NCI-H2171 treated with DMSO at 0.1 percent for 48 hours (cell line): Measurements from ENCODE around the gene GOLT1B.

Experiments
- DNase-seq: peaks from one replicate; lab custom pipeline; 2025; lab: John Stamatoyannopoulos, UW

Gene GOLT1B

GRCh38 chr12:21523148-21523547 is 21.6 kb downstream of the GOLT1B start:
- DNase-seq, result no peak

GRCh38 chr12:21526053-21526452 is 24.5 kb downstream of the GOLT1B start, which contains the start of gene SPX:
Gene SPX, plus strand, starts transcription at chr12:21526296. Its CDS starts 177 bp downstream, at chr12:21526473.
- peak; percentile 82 for DNase-seq

- DNase-seq, result peak; percentile 85
These were observed 25.2 kb downstream of the GOLT1B start for GRCh38 chr12:21526721-21527345.

- DNase-seq, result peak; percentile 97
These were observed 26.0 kb downstream of the GOLT1B start for GRCh38 chr12:21527451-21528180.

GRCh38 chr12:21528953-21529352 is 27.4 kb downstream of the GOLT1B start:
- DNase-seq, result peak; percentile 74

GRCh38 chr12:21529456-21529855 is 27.9 kb downstream of the GOLT1B start:
- no peak for DNase-seq

- DNase-seq, result no peak
These were observed 36.6 kb downstream of the GOLT1B start for GRCh38 chr12:21538061-21538653.

- DNase-seq, result no peak
These were observed 38.2 kb downstream of the GOLT1B start for GRCh38 chr12:21539797-21540196.

- DNase-seq, result no peak
These were observed 40.2 kb downstream of the GOLT1B start for GRCh38 chr12:21541773-21542172.

GRCh38 chr12:21542403-21542802 is 40.8 kb downstream of the GOLT1B start:
- DNase-seq, result no peak

GRCh38 chr12:21543151-21543550 is 41.6 kb downstream of the GOLT1B start:
- DNase-seq, result no peak

- no peak for DNase-seq
These were observed 44.0 kb downstream of the GOLT1B start for GRCh38 chr12:21545557-21545956.

GRCh38 chr12:21546716-21547115 is 45.1 kb downstream of the GOLT1B start:
- no peak for DNase-seq

- no peak for DNase-seq
These were observed 45.8 kb downstream of the GOLT1B start for GRCh38 chr12:21547437-21547836.

GRCh38 chr12:21551841-21552465 is 50.4 kb downstream of the GOLT1B start:
- DNase-seq, result peak; percentile 62

- no peak for DNase-seq
These were observed 51.2 kb downstream of the GOLT1B start for GRCh38 chr12:21552635-21553328.

- DNase-seq, result no peak
These were observed 51.7 kb downstream of the GOLT1B start for GRCh38 chr12:21553329-21553675.

- no peak for DNase-seq
These were observed 56.6 kb downstream of the GOLT1B start for GRCh38 chr12:21558100-21558679.

- DNase-seq, result no peak
These were observed 58.4 kb downstream of the GOLT1B start for GRCh38 chr12:21559855-21560569.

GRCh38 chr12:21561158-21561557 is 59.6 kb downstream of the GOLT1B start:
- no peak for DNase-seq

- no peak for DNase-seq
These were observed 61.3 kb downstream of the GOLT1B start for GRCh38 chr12:21562859-21563258.
